T-cell (primary cell): Measurements from ENCODE around the gene KIRREL1. TPM values are rescaled to one million over a fixed set of nuclear protein-coding genes. Genes with fewer than 3 reads are reported as not detected.

Experiments used
- ATAC-seq, 4 experiments: fragments of 200-7000 bp in 3 of 4; fragments of 150-1000 bp in 1 of 4; cut with Tn5 transposase; replicated peaks in 1 of 4; 1 replicate in 3 of 4; 2 replicates in 1 of 4; pipeline ENCODE4 v1.10.0; 2021; ENCODE audit warnings: moderate library complexity in 3 of 4, mild to moderate bottlenecking in 2 of 4, moderate number of reproducible peaks in 1 of 4
- CTCF ChIA-PET, 2 donors: fragments of 300-600 bp; sonication (Branson Sonifier 250); formaldehyde crosslinking; loops; one replicate each; lab custom pipeline; 2022; ENCODE audit warnings: antibody characterized with exemption in 2 of 2; lab: Charles Lee
- POLR2A ChIA-PET, 2 donors: fragments of 300-600 bp; sonication (Branson Sonifier 250); formaldehyde crosslinking; loops; one replicate each; lab custom pipeline; 2022; ENCODE audit warnings: antibody characterized with exemption in 2 of 2; lab: Charles Lee
- DNase-seq, 35 experiments: peaks; one replicate each; pipeline versions ENCODE4 v3.0.0 to v3.0.0-alpha.2; 2013 to 2023
- H3K27ac ChIP-seq: one replicate; pipeline ENCODE4 v1.5.1; 2013; ENCODE audit warnings: low read length
- H3K27me3 ChIP-seq, 2 experiments: replicated peaks in 1 of 2; 1 replicate in 1 of 2; 2 replicates in 1 of 2; pipeline versions ENCODE4 v1.6.1 to v1.7.0; 2013; ENCODE audit warnings: low read length in 1 of 2, mixed read lengths in 1 of 2; ENCODE audit not compliant: control insufficient read depth in 2 of 2, insufficient read depth in 2 of 2; ENCODE audit errors: extremely low read depth in 1 of 2
- H3K36me3 ChIP-seq, 2 donors: 1 replicate in 1 of 2; 2 replicates in 1 of 2; pipeline versions ENCODE4 v1.6.1 to v1.7.0; 2013; ENCODE audit warnings: low read length in 1 of 2; ENCODE audit not compliant: control insufficient read depth in 2 of 2, insufficient read depth in 1 of 2; ENCODE audit errors: extremely low read depth in 1 of 2
- H3K4me1 ChIP-seq, 2 experiments: 1 replicate in 1 of 2; 2 replicates in 1 of 2; pipeline versions ENCODE4 v1.6.1 to v1.7.0; 2013; ENCODE audit warnings: low read length in 2 of 2, mixed read lengths in 1 of 2; ENCODE audit not compliant: insufficient read depth in 2 of 2, control insufficient read depth in 1 of 2; ENCODE audit errors: extremely low read depth in 1 of 2
- H3K4me3 ChIP-seq, 2 donors: 1 replicate in 1 of 2; 2 replicates in 1 of 2; pipeline versions ENCODE4 v1.5.1 to v1.7.0; 2013; ENCODE audit warnings: mild to moderate bottlenecking in 2 of 2, low read length in 1 of 2, moderate library complexity in 1 of 2; ENCODE audit not compliant: control insufficient read depth in 1 of 2; ENCODE audit errors: extremely low read depth in 1 of 2
- H3K9me3 ChIP-seq: 2 replicates; pipeline ENCODE4 v1.7.0; 2013
- H3K27ac Mint-ChIP-seq, 2 donors: one replicate each; pipeline ENCODE4 v1.8.0; 2020 to 2021; ENCODE audit warnings: mild to moderate bottlenecking in 2 of 2, mixed read lengths in 2 of 2
- H3K27me3 Mint-ChIP-seq, 2 donors: one replicate each; pipeline ENCODE4 v1.8.0; 2021 to 2022; ENCODE audit warnings: mixed read lengths in 2 of 2
- H3K36me3 Mint-ChIP-seq: one replicate; pipeline ENCODE4 v1.8.0; 2021; ENCODE audit warnings: mixed read lengths
- H3K4me1 Mint-ChIP-seq, 3 donors: one replicate each; pipeline ENCODE4 v1.8.0; 2020 to 2022; ENCODE audit warnings: mixed read lengths in 3 of 3, mild to moderate bottlenecking in 1 of 3
- H3K4me3 Mint-ChIP-seq, 3 donors: one replicate each; pipeline ENCODE4 v1.8.0; 2020 to 2022; ENCODE audit warnings: mild to moderate bottlenecking in 3 of 3, mixed read lengths in 3 of 3, moderate library complexity in 3 of 3
- H3K9me3 Mint-ChIP-seq, 3 donors: one replicate each; pipeline ENCODE4 v1.8.0; 2020 to 2022; ENCODE audit warnings: mixed read lengths in 3 of 3
- WGBS: methylation state at CpG from one replicate; pipeline ENCODE4 v1.1.5; 2013; ENCODE audit warnings: missing lambda C conversion rate; ENCODE audit not compliant: insufficient coverage; 5-methylcytosine and 5-hydroxymethylcytosine counted together
- total RNA-seq, 35 experiments: library from RNA in 6 of 35; stranded (reverse) in 6 of 35; fragments of 120-200 nt in 1 of 35; gene quantifications; one replicate each; pipeline versions ENCODE4 v1.2.1 to v1.2.4 and lab custom pipeline; 2013 to 2026

The KIRREL1 gene
- total RNA-seq, 5 donors from 2014 or later (not counting 1 experiment from before 2014, with no cell fraction given): 0.16 to 0.20 (median 0.19) TPM; not detected in 2

DNA sequence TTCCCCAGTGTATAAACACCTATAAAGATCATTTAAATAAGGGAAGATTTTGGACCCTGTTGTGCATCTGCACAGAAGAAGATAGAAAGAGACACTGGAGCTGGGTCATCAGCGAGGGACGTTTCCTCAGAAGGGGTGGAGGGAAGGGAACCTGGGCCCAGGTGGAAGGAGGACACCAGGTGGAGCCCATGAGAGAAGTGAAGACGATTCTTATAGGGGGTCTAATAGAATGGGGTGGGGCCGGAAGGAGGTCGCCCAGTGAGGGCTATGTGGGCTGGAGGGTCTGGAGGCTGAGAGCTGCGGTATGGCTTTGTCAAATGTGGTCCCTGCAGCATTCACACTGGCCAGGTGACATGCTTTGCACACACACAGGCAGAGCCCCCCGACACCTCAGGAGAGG is 13.7 kb downstream of the KIRREL1 start:
- H3K4me3 Mint-ChIP-seq: no peak overlapping the region
- no peaks in the 10 kb centered on the region for H3K36me3 ChIP-seq
- no peak for ATAC-seq
- H3K4me1 ChIP-seq: no peaks in the 10 kb centered on the region
- H3K9me3 ChIP-seq: no peaks in the 10 kb centered on the region
- ChIA-PET CTCF (interaction anchor here in 1 of 2 donors (0.6 kb wide), 1 partner anchor 1476 kb away, joined by 6 read pairs; no protein-coding TSS in a partner anchor), POLR2A (no interaction called here)
- no peak overlapping the region for H3K4me3 ChIP-seq
- no peaks in the 10 kb centered on the region for H3K36me3 Mint-ChIP-seq
- WGBS: 86% methylated on average over 7 of the region's 7 CpGs
- H3K27ac Mint-ChIP-seq: no peak overlapping the region
- peaks cover 10 to 29% of the 10 kb centered on the region in 2 donors for H3K27me3 Mint-ChIP-seq
- H3K4me1 Mint-ChIP-seq: no peaks in the 10 kb centered on the region
- H3K9me3 Mint-ChIP-seq: no peaks in the 10 kb centered on the region
- no peak overlapping the region for H3K27ac ChIP-seq
- H3K27me3 ChIP-seq: peaks cover 0 to 33% of the 10 kb centered on the region in 2 experiments
- no peak for DNase-seq

DNA sequence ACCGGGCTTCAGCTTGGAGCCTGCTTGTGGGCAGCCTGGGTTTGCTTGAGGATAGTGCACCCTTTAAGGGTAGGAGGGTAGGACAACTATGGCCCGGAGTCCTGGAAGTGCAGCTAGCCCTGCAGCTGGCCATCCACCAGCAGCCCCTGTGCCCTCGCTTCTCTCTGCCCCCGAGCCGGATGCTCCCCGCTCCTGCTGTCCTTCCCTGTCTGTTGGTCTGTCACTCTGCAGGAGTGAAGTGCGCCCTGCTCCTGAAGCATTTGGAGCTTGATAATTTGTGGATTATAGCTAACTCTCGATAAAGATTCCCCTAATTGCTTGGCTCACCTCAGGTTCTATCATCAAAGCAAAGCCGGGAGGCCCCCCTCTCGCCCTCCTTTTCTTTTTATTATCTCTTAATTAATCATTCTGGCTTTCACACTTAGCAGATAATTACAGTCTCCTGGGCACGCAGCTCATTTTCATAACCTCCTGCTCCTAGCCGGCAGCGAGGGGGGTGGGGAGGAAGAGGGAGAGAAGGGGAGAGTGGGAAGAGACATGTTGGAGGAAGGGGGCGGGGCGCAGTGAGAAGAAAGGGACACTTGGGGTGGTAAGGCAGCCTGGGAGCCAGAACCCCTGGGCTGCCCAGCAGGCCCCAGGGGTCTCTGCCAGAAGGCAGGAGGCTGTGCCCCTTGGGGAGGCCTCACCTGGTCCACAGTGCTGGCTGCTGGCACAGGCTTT is 14.4 kb downstream of the KIRREL1 start:
- CTCF ChIA-PET: interaction anchor here (0.6 to 0.7 kb wide), 2 partner anchors 15 to 1475 kb away, joined by 5 to 6 read pairs; no protein-coding TSS in a partner anchor
- Histone ChIP-seq H3K36me3 (no peaks in the 10 kb centered on the region), H3K27me3 (peaks cover 0 to 33% of the 10 kb centered on the region in 2 experiments), H3K4me1 (no peaks in the 10 kb centered on the region), H3K27ac (no peak overlapping the region), H3K4me3 (no peak overlapping the region), H3K9me3 (no peaks in the 10 kb centered on the region)
- Mint-ChIP-seq H3K4me3 (no peak overlapping the region), H3K4me1 (no peaks in the 10 kb centered on the region), H3K9me3 (no peaks in the 10 kb centered on the region), H3K36me3 (no peaks in the 10 kb centered on the region), H3K27ac (no peak overlapping the region), H3K27me3 (peaks cover 10 to 27% of the 10 kb centered on the region in 2 donors)
- DNase-seq: no peak
- ATAC-seq: no peak
- WGBS: 87% methylated on average over 7 of the region's 15 CpGs
- POLR2A ChIA-PET: interaction anchor here in 1 of 2 donors (0.6 kb wide), 1 partner anchor 106 kb away, joined by 4 read pairs; no protein-coding TSS in a partner anchor

DNA sequence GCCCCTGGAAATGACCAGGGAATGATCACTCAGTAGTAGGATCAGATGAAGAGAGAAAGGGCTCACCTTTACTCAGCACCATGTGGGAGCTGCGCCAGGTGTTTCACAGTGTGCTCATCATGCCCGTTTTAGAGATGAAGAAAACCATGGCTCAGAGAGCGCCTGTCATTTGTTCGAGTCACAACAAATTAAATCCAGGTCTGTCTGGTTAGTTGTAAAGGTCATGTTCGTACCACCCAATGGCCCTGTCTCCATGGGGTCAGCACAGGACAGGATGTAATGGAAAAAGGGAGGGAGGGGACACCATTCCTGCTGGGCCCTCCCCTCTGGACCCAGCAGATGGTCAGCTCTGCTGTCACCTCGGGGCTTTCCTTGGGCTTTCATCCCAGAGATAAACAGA is 15.2 kb downstream of the KIRREL1 start:
- Mint-ChIP-seq H3K4me1 (no peaks in the 10 kb centered on the region), H3K36me3 (no peaks in the 10 kb centered on the region), H3K9me3 (no peaks in the 10 kb centered on the region), H3K27ac (no peak overlapping the region), H3K27me3 (peaks cover 10 to 30% of the 10 kb centered on the region in 2 donors), H3K4me3 (no peak overlapping the region)
- 74% methylated on average over 5 of the region's 6 CpGs for WGBS
- Histone ChIP-seq H3K27ac (no peak overlapping the region), H3K27me3 (peaks cover 0 to 35% of the 10 kb centered on the region in 2 experiments), H3K36me3 (no peaks in the 10 kb centered on the region), H3K4me1 (no peaks in the 10 kb centered on the region), H3K9me3 (no peaks in the 10 kb centered on the region), H3K4me3 (no peak overlapping the region)
- DNase-seq (no peak), ATAC-seq (no peak)
- POLR2A ChIA-PET: no interaction called here
- CTCF ChIA-PET: interaction anchor here in 1 of 2 donors (0.5 kb wide), 1 partner anchor 14 kb away, joined by 3 read pairs; no protein-coding TSS in a partner anchor

DNA sequence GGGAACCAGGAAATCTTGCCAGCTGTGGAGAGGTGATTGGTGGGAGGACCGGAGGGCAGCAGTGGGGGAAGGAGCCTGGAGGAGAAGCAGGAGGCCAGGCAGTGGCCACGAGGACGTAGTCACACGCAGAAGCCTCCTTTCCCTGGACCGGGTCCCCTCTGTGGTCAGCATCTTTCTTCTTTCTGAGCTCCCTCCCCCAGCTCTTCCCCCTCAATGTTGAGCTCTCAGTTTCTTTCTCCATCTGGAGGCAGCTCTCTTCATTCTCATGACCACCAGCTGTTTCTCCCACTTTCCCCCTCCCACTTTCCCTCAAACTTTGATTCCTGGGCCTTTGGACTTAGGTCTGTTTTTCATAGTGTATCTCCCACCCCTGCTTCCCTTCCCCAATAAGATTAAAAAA is 18.3 kb downstream of the KIRREL1 start:
- no peak overlapping the region for H3K4me3 Mint-ChIP-seq
- ChIA-PET POLR2A (no interaction called here), CTCF (no interaction called here)
- H3K9me3 ChIP-seq: no peaks in the 10 kb centered on the region
- no peaks in the 10 kb centered on the region for H3K4me1 ChIP-seq
- H3K36me3 ChIP-seq: no peaks in the 10 kb centered on the region
- peaks cover 0 to 38% of the 10 kb centered on the region in 2 experiments for H3K27me3 ChIP-seq
- no peaks in the 10 kb centered on the region for H3K4me1 Mint-ChIP-seq
- no peak for DNase-seq
- H3K27ac Mint-ChIP-seq: no peak overlapping the region
- no peaks in the 10 kb centered on the region for H3K9me3 Mint-ChIP-seq
- peaks cover 8 to 33% of the 10 kb centered on the region in 2 donors for H3K27me3 Mint-ChIP-seq
- H3K36me3 Mint-ChIP-seq: no peaks in the 10 kb centered on the region
- no peak overlapping the region for H3K27ac ChIP-seq
- 85% methylated on average over 2 of the region's 5 CpGs for WGBS
- ATAC-seq: no peak
- no peak overlapping the region for H3K4me3 ChIP-seq

DNA sequence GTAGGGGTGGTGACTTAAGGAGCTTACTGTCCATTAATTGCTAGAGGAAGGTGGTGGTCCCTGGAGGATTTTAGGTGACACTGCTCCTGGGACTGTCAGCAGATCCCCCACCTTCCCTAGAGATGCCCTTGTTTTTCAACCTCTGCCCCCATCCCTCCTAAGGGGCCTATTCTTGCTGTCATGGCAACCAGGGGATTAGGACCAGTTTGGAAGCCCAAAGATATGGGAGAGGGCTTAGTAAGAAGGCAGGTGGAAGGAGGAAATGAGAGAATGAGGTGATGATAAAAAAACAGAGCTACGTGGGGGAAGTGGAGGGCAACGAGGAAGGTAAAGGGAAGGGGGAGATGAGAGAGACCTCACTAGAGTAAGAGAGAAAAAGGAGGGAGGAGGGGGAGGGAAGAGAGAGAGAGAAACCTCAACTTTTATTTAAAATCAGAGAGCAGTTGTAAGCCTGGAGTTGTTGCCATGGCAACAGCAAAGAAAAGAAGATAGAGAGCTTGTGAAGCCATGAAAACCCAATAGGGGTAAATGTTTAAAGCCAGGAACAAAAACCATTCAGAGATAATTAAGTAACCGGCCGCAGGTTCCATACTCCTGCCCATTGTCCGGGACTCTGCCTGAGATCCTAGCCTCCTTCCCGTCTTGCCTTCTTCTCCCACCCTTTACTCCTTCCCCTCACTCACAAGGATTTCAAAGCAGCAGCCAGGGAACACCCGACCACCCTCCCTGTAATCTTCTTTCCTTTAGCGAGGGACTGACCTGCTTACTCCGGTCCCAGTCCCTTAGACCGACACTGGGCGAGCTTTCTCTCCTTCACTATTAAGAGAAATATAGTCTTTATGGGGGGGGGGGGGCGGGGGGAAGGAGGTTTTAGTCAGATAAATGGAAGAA is 20.6 kb downstream of the KIRREL1 start:
- CTCF ChIA-PET: no interaction called here
- no peaks in the 10 kb centered on the region for H3K4me1 ChIP-seq
- ATAC-seq: no peak
- Mint-ChIP-seq H3K9me3 (no peaks in the 10 kb centered on the region), H3K27ac (no peak overlapping the region), H3K27me3 (peaks cover 13 to 28% of the 10 kb centered on the region in 2 donors), H3K4me3 (no peak overlapping the region), H3K36me3 (no peaks in the 10 kb centered on the region), H3K4me1 (no peaks in the 10 kb centered on the region)
- H3K27me3 ChIP-seq: peaks cover 0 to 26% of the 10 kb centered on the region in 2 experiments
- 51% methylated on average over 5 of the region's 12 CpGs for WGBS
- no peak for DNase-seq
- no peaks in the 10 kb centered on the region for H3K36me3 ChIP-seq
- POLR2A ChIA-PET: no interaction called here
- H3K4me3 ChIP-seq: no peak overlapping the region
- H3K27ac ChIP-seq: no peak overlapping the region
- no peaks in the 10 kb centered on the region for H3K9me3 ChIP-seq

DNA sequence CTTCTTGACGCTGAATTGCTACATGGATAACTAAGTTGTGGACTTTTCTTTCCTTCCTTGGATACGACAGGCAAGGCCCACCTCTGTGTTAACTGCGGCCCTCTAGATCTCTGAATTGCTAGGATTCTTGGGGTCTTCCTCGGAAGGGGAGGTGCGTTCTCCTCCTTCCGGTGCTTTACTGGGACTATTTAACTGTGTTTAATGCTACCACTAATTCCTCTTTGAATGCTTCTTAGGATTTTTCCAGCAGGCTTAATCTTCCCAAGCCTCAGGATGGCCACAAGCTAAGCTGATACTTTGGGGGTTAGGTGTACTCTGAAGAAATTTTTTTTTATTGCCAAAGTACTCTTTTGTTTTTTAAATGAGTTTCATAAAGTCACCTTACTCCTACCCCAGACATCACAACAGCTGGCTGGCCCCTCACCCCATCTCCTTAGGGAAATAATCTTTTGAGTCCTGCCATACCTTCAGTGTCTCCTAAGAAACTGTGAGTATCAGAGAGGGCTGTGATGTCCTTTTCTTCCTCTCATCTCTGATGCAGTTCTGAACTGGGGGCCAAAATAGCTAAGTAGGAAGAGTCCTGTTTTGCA is 21.4 kb downstream of the KIRREL1 start:
- ChIA-PET CTCF (no interaction called here), POLR2A (no interaction called here)
- Histone ChIP-seq H3K4me3 (no peak overlapping the region), H3K4me1 (no peaks in the 10 kb centered on the region), H3K9me3 (no peaks in the 10 kb centered on the region), H3K27ac (no peak overlapping the region), H3K27me3 (peaks cover 0 to 29% of the 10 kb centered on the region in 2 experiments), H3K36me3 (no peaks in the 10 kb centered on the region)
- DNase-seq (no peak), ATAC-seq (no peak)
- peaks cover 13 to 25% of the 10 kb centered on the region in 2 donors for H3K27me3 Mint-ChIP-seq
- H3K36me3 Mint-ChIP-seq: no peaks in the 10 kb centered on the region
- H3K4me3 Mint-ChIP-seq: no peak overlapping the region
- H3K27ac Mint-ChIP-seq: no peak overlapping the region
- no CpG with 5 or more reads among the region's 6 CpGs for WGBS
- H3K9me3 Mint-ChIP-seq: no peaks in the 10 kb centered on the region
- no peaks in the 10 kb centered on the region for H3K4me1 Mint-ChIP-seq
